Lower leg skin (tissue), 3 donors: ENCODE measurements around the gene LGALS12.

Source experiments
- CTCF ChIP-seq, 3 donors: fragments of 450-650 bp; IDR thresholded peaks; one replicate each; pipeline ENCODE4 v1.5.1; 2016; ENCODE audit warnings: antibody characterized with exemption in 3 of 3, mild to moderate bottlenecking in 3 of 3, moderate library complexity in 2 of 3
- POLR2A ChIP-seq, 2 donors: fragments of 450-650 bp; IDR thresholded peaks; one replicate each; pipeline ENCODE4 v1.6.1; 2016 to 2017; ENCODE audit warnings: antibody characterized with exemption in 2 of 2, mild to moderate bottlenecking in 1 of 2, moderate library complexity in 1 of 2

DNA sequence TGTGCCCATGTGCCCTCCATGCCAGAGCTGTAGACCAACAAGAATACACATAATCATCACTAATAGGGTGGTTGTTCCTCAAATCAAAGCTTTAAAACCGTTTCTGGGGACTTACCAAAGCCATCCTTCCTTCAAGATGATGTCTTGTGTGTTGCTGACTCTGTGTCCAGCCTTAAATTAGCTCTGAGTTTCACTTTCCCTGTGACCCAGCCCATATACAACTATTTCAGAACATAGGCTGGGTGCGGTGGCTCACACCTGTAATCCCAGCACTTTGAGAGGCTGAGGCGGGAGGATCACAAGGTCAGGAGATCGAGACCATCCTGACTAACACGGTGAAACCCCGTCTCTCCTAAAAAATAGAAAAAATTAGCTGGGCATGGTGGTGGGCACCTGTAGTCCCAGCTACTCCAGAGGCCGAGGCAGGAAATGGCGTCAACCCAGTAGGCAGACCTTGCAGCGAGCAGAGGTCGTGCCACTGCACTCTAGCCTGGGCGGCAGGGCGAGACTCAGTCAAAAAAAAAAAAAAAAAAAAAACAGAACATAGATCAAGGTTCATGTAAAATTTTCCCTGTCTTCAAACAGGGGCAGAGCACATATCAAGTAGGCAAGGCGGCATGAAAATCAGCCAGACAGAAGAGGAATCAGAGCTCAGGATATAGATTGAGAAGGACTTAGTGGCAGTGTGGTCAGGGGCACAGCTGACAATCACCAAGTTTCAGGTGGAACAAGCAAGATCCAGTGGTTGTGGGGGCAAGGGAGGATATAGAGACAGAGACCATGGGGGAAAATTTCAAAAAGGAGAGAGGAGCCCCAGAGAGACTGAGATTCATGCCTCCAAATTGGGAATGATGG, 57.5 kb downstream of the LGALS12 start, which contains the start of gene PLAAT2:
- TF ChIP-seq POLR2A (IDR thresholded peaks at IDR 0.05) (no peak), CTCF (IDR thresholded peaks at IDR 0.05) (no peak)
